ENCODE data around the gene C17orf113. TPM values are rescaled to one million over a fixed set of nuclear protein-coding genes. Genes with fewer than 3 reads are reported as not detected.

C17orf113 gene
- total RNA-seq, 1 donor, result under 0.01 TPM

GRCh38 chr17:42027590-42027889 lies 22.9 kb downstream of the C17orf113 start:
- no peaks in the 10 kb centered on the region for H4K20me1 ChIP-seq (ENCODE audit: insufficient read depth, low read length)
- peaks cover 16% of the 10 kb centered on the region for H3K36me3 ChIP-seq (ENCODE audit: insufficient read depth, low read length)
- no peaks in the 10 kb centered on the region for H3K79me2 ChIP-seq (ENCODE audit: insufficient read depth, low read length)
- no peaks in the 10 kb centered on the region for H3K27me3 ChIP-seq (ENCODE audit: insufficient read depth, low read length)
- no peak overlapping the region for H3K27ac ChIP-seq (ENCODE audit: low read depth, low read length)
- H3K4me3 ChIP-seq (ENCODE audit: insufficient read depth, low read length), result no peak overlapping the region
- DNase-seq (ENCODE audit: insufficient read length, low spot score, missing footprints), result peak; percentile 60
- H3K9me3 ChIP-seq (ENCODE audit: low read depth, low read length), result no peaks in the 10 kb centered on the region
- peaks cover 12% of the 10 kb centered on the region for H3K4me1 ChIP-seq (ENCODE audit: insufficient read depth, low read length)
- H2AFZ ChIP-seq (ENCODE audit: low read length), result no peak overlapping the region
- no peak for TF ChIP-seq CTCF (IDR thresholded peaks at IDR 0.05; ENCODE audit: extremely low read depth, low read depth, low read length)
- H3K4me2 ChIP-seq (ENCODE audit: insufficient read depth, low read length), result no peak overlapping the region

- Histone ChIP-seq H3K4me3 (ENCODE audit: insufficient read depth, low read length) (no peak overlapping the region), H3K4me2 (ENCODE audit: insufficient read depth, low read length) (no peak overlapping the region), H3K27me3 (ENCODE audit: insufficient read depth, low read length) (no peaks in the 10 kb centered on the region), H3K79me2 (ENCODE audit: insufficient read depth, low read length) (peaks cover 2% of the 10 kb centered on the region), H2AFZ (ENCODE audit: low read length) (no peak overlapping the region), H3K36me3 (ENCODE audit: insufficient read depth, low read length) (peaks cover 21% of the 10 kb centered on the region), H4K20me1 (ENCODE audit: insufficient read depth, low read length) (no peaks in the 10 kb centered on the region), H3K9me3 (ENCODE audit: low read depth, low read length) (no peaks in the 10 kb centered on the region), H3K27ac (ENCODE audit: low read depth, low read length) (no peak overlapping the region), H3K4me1 (ENCODE audit: insufficient read depth, low read length) (peaks cover 12% of the 10 kb centered on the region)
- no peak for TF ChIP-seq CTCF (IDR thresholded peaks at IDR 0.05; ENCODE audit: extremely low read depth, low read depth, low read length)
- peak; percentile 85 for DNase-seq (ENCODE audit: insufficient read length, low spot score, missing footprints)
Observed at GRCh38 chr17:42026857-42027589, 23.4 kb downstream of the C17orf113 start.

- no peak overlapping the region for H3K4me2 ChIP-seq (ENCODE audit: insufficient read depth, low read length)
- H2AFZ ChIP-seq (ENCODE audit: low read length), result no peak overlapping the region
- H3K27ac ChIP-seq (ENCODE audit: low read depth, low read length), result no peak overlapping the region
- DNase-seq (ENCODE audit: insufficient read length, low spot score, missing footprints), result no peak
- no peaks in the 10 kb centered on the region for H3K9me3 ChIP-seq (ENCODE audit: low read depth, low read length)
- no peaks in the 10 kb centered on the region for H3K27me3 ChIP-seq (ENCODE audit: insufficient read depth, low read length)
- H3K36me3 ChIP-seq (ENCODE audit: insufficient read depth, low read length), result peaks cover 28% of the 10 kb centered on the region
- no peaks in the 10 kb centered on the region for H4K20me1 ChIP-seq (ENCODE audit: insufficient read depth, low read length)
- no peak for TF ChIP-seq CTCF (IDR thresholded peaks at IDR 0.05; ENCODE audit: extremely low read depth, low read depth, low read length)
- H3K4me3 ChIP-seq (ENCODE audit: insufficient read depth, low read length), result no peak overlapping the region
- H3K79me2 ChIP-seq (ENCODE audit: insufficient read depth, low read length), result peaks cover 10% of the 10 kb centered on the region
- peaks cover 14% of the 10 kb centered on the region for H3K4me1 ChIP-seq (ENCODE audit: insufficient read depth, low read length)
Observed at GRCh38 chr17:42025936-42026335, 24.5 kb downstream of the C17orf113 start.

DNA sequence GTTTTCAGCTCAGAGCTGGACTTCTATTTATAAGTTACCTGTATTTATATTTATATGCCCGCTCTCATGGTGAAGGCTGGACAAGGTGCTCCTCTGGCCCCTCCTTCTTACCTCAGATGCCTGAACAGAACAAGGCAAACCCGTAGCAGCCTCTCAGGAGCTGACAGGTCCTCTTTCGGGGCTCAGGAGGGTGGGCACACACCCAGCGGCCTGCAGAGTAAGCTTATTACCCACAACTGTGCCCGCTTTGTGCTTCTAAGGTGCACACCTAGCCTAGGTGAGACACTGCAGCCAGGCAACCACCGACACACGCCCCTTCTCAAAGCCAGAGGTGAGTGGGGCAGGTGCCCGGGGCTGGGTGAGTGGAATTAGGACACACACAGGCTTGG lies 25.2 kb downstream of the C17orf113 start:
- Histone ChIP-seq H3K79me2 (ENCODE audit: insufficient read depth, low read length) (peaks cover 17% of the 10 kb centered on the region), H3K27me3 (ENCODE audit: insufficient read depth, low read length) (no peaks in the 10 kb centered on the region), H3K36me3 (ENCODE audit: insufficient read depth, low read length) (peaks cover 28% of the 10 kb centered on the region), H3K27ac (ENCODE audit: low read depth, low read length) (no peak overlapping the region), H3K4me2 (ENCODE audit: insufficient read depth, low read length) (peak overlapping the region; percentile 8), H3K4me1 (ENCODE audit: insufficient read depth, low read length) (peaks cover 15% of the 10 kb centered on the region), H4K20me1 (ENCODE audit: insufficient read depth, low read length) (no peaks in the 10 kb centered on the region), H3K9me3 (ENCODE audit: low read depth, low read length) (no peaks in the 10 kb centered on the region), H3K4me3 (ENCODE audit: insufficient read depth, low read length) (no peak overlapping the region), H2AFZ (ENCODE audit: low read length) (no peak overlapping the region)
- peak; percentile 47 for DNase-seq (ENCODE audit: insufficient read length, low spot score, missing footprints)
- TF ChIP-seq CTCF (IDR thresholded peaks at IDR 0.05; ENCODE audit: extremely low read depth, low read depth, low read length), result no peak
